GM21619 (cell line): ENCODE measurements around the gene CAPN10.
"Not testable (repeated sequence)": the region's sequence is repeated elsewhere in the genome, so short reads cannot be mapped to it uniquely, and the experiment has no call there.

Experiments
- ATAC-seq: cut with Tn5 transposase; IDR thresholded peaks from one replicate; pipeline ENCODE4 v1.9.1; 2021; ENCODE audit not compliant: unreplicated experiment

The CAPN10 gene

GRCh38 chr2:240586198-240586918 lies at the start of gene CAPN10:
Gene CAPN10, plus strand, starts transcription at chr2:240586734. Its CDS starts 178 bp downstream, at chr2:240586912.
- peak; percentile 60 for ATAC-seq

- ATAC-seq: no peak
These were observed 48.3 kb upstream of the CAPN10 start for GRCh38 chr2:240538031-240538780.

DNA sequence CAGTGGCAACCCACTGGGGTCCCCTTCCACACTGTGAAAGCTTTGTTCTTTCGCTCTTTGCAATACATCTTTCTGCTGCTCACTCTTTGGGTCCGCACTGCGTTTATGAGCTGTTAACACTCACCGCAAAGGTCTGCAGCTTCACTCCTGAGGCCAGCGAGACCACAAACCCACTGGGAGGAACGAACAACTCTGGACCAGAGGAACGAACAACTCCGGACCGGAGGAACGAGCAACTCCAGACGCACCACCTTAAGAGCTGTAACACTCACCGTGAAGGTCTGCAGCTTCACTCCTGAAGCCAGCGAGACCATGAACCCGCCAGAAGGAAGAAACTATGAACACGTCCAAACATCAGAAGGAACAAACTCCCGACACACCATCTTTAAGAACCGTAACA lies 47.4 kb upstream of the CAPN10 start:
- not testable (repeated sequence) for ATAC-seq

DNA sequence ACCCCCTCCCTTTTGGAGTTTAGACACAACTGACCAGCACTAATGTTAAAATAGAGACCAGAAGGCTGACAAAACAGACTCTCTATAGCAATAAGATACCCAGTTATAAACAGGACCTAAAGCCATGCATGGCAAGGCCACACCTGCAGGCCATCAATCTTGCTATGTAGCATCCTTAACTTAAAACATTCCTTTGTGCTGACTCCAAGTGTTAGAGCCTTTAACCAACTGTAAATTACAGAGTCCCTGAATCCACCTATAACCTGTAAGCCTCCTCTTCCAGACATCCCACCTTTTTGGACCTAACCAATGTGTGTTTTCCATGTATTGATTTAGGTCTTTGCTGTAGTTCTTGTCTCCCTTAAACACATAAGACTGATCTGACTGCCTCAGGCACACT lies 46.6 kb upstream of the CAPN10 start:
- ATAC-seq: no peak

DNA sequence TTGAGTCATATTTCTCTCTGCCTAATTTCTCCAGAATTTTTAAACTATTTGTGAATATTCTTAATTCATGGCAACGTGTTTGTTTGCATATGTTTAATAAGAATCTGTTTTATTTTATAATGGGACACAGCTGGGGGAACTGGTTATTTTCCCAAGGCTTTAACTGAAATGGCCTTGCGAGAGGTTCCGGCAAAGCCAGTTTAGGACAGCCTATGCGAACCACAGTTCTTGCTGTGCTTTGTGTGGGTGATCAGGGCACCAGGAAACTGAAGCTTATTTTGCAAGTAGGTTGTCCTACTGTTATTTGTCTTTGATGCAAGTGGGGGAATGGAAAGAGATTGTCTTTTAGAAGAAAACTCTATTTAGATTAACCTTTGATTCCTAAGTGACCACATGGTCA lies 35.2 kb upstream of the CAPN10 start:
- ATAC-seq: no peak

- no peak for ATAC-seq
These were observed 34.7 kb upstream of the CAPN10 start for GRCh38 chr2:240551811-240552210.

GRCh38 chr2:240553956-240554480 lies 32.5 kb upstream of the CAPN10 start:
- no peak for ATAC-seq

GRCh38 chr2:240554767-240555493 lies 31.6 kb upstream of the CAPN10 start:
- no peak for ATAC-seq

DNA sequence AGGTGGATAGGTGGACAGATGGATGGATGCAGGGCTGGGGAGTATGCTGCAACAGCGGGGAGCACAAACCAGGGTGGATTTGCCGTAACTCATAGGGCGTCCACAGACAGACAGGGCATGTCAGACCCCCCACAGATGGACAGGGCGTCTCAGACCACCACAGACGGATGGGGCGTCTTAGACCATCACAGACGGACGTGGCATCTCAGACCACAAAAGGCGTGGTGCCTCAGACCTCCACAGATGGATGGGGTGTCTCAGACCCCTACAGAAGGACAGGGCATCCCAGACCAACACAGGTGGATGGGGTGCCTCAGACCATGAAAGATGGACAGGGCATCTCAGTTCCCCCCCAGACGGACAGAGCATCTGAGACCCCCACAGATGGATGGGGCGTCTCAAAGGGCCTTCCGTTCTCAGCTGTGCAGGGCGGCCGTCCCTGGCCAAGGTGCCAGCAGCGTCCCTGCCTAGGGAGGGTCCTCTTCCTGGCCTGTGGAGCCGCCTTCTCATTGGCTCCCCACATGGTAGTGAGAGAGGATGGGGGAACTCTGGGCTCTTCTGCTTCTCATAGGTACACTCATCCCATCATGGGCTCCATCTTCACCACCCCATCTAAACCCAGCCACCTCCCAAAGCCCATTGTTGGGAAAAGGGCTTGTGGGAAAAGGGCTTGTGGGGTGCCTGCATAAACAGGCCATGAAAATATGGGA lies 30.8 kb upstream of the CAPN10 start:
- no peak for ATAC-seq

DNA sequence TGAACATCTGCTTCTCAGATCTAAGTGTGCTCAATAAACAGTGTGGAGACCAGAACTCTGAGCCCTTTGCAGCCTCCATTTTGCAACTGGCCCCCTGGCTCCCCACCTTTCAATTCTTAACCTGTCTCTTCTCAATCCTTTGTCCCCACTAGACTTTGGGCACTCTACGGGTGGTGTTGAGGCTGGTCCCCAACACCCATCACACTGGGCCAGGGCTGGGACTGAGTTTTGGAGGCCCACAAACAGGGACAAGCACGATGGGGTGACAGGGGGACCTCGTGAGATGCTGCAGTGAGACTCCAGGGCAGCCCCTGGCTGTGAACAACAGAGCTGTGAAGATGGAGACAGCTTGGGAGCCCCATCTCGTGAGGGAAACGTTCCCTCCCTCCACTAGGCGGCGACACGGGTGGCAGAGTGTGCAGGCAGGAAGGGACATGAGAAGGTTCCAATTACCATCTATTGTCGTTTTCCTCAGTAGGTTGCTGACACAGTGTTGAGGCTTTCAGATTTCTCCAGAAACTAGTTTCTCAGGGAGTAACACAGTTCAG lies 29.9 kb upstream of the CAPN10 start:
- ATAC-seq: no peak

GRCh38 chr2:240557101-240557751 lies 29.3 kb upstream of the CAPN10 start:
- ATAC-seq: no peak

- no peak for ATAC-seq
These were observed 28.7 kb upstream of the CAPN10 start, which contains the start of gene ANKMY1 for GRCh38 chr2:240557808-240558207. Gene ANKMY1, minus strand, starts transcription at chr2:240557988. Its CDS starts 653 bp downstream, at chr2:240557335.

GRCh38 chr2:240558236-240558761 lies 28.2 kb upstream of the CAPN10 start:
- ATAC-seq: no peak

DNA sequence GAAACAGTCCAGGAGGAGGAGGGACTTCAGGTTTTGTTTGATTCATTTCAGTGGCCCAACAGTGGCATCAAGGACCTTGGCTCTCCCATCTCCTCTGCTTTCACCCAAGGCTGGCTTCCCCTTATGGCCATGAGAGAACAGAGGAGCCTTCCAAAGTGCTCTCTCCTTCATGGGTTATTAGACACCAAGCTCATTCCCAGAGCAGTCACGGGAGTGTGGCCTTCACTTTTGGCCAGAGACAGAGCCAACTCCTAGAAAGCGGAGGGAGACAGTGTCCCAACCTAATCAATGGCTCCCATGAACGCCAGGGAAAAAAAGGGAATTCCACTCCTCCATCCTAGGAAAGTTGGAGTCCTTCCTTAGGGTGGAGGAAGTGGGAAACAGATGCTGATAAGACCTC lies 27.2 kb upstream of the CAPN10 start:
- ATAC-seq: no peak

DNA sequence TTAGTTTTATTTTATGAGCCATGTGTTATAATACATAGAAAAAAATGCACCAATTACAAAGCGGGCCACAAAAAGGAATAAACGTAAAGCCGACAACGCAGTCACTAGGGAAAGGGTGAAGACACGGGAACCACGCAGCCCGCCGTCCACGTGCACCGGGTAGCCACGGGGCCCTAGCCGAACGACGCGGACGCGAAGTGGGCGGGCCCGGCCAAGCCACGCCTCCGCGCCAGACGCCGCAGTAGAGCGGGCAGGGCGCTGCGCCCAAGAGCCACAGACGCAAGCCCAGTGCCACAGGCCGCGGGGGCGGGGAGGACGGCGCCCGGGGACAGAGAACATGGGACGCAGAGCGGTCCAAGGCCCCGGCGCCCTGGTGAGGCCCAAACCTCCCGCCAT lies 26.5 kb upstream of the CAPN10 start, which contains the start of gene DUSP28:
TSS of gene DUSP28 (plus strand) at position 274 of the 396 bp plus-strand sequence. CDS start 328 bp downstream, outside the sequence.
- peak; percentile 57 for ATAC-seq

- ATAC-seq: peak; percentile 47
These were observed 25.8 kb upstream of the CAPN10 start for GRCh38 chr2:240560480-240561324.

DNA sequence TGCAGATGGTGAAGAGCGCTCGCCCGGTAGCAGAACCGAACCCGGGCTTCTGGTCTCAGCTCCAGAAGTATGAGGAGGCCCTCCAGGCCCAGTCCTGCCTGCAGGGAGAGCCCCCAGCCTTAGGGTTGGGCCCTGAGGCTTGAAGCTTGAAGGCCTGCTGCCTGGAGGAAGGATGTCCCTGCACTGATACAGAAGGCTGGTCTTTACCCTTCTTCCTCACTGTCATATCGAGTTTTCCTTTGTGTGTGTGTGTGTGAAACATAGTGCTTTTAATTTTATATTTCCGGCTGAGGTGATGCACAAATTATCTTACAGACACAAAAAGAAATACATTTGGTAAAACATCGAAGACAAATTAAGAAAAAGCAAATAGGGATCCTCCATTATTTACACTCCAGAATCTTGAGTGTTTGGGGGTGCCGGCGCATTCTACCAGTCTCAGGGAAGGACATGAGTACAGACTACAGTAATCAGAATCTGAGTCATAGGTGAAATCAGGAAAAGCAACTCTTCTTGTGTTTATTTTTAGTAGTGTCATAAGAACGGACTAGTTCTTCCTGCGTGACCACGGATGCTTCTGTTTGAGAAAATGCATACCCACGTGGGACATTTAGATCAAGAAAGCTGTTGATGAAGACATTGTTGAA lies 25.1 kb upstream of the CAPN10 start:
- ATAC-seq: peak; percentile 3

DNA sequence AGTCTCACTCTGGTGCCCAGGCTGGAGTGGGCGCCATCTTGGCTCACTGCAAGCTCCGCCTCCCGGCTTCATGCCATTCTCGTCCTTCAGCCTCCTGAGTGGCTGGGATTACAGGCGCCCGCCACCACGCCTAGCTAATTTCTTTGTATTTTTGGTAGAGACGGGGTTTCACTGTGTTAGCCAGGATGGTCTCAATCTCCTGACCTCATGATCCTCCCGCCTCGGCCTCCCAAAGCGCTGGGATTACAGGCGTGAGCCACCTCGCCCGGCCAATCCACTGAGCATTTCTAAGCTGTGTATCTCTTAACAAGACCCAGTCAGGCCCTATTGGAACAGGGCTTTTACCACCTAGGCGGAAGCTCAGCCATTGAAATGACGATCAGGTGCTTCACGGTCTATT lies 23.3 kb upstream of the CAPN10 start:
- ATAC-seq: not testable (repeated sequence)
